GM19455 (cell line): ENCODE data around the gene GPATCH2.
"Not testable (repeated sequence)": the region's sequence is repeated elsewhere in the genome, so short reads cannot be mapped to it uniquely, and the experiment has no call there.

Experiments used
- ATAC-seq: cut with Tn5 transposase; IDR thresholded peaks from one replicate; pipeline ENCODE4 v1.9.1; 2021; ENCODE audit not compliant: unreplicated experiment

GPATCH2 gene

DNA sequence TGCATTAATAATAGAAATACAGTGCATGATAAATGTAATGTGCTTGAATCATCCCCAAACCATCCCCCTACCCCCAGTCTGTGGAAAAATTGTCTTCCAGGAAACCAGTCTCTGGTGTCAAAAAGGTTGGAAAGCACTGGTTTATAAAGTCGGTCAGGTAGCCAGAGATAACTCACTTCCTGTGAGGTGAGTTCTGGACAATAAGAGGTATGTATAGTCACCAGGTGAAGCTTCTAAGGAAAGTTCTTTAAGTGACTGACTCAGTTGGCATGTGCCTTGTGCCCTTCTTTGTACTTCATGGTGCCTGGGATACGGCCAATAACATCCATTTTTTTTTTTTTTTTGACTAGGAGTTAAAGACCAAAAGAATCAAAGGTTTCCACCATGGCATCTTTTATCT, 103.7 kb downstream of the GPATCH2 start:
- no peak for ATAC-seq

DNA sequence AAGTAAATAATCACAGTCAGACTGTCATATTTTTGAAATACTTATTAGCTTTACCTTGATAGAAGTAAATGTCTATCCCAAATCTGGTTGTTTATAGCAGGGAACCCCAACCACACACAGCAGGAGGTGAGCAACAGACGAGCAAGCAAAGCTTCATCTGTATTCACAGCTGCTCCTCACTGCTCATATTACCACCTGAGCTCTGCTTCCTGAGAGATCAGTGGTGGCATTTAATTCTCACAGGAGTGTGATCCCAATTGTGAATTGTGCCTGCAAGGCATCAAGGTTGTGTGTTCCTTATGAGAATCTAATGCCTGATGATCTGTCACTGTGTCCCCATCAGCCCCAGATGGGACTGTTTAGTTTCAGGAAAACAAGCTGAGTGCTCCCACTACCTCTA, 104.3 kb downstream of the GPATCH2 start:
- ATAC-seq, result no peak

- no peak for ATAC-seq
Measured at GRCh38 chr1:217525773-217526490, 105.0 kb downstream of the GPATCH2 start.

DNA sequence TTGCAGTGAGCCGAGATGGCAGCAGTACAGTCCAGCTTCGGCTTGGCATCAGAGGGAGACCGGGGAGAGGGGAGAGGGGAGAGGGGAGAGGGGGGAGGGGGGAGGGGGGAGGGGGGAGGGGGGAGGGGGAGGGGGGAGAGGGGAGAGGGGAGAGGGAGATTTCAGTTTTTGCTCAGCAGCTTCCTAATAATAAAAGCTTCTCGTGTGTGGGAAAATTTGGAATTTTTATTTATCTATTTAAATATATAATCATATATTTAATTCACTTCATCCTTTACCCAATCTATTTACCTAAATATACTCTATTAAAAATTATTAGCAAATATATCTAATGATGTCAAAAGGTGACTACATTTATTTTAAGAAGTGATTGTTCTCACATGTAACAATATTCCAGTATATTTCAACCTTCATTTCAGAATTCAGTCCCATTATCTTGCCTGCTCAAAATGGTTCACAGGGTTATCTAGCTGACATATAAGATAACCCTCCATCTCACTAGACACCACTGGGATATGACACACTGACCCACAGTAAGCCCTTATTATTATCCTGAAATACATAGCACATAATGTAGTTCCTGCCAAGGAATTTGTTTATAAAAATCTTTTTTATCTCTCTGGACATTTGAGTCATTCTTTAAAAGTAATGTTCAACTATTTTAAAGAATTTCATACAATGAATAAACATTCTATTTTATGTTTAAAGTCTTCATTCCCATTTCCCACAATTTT, 105.9 kb downstream of the GPATCH2 start:
- no peak for ATAC-seq

DNA sequence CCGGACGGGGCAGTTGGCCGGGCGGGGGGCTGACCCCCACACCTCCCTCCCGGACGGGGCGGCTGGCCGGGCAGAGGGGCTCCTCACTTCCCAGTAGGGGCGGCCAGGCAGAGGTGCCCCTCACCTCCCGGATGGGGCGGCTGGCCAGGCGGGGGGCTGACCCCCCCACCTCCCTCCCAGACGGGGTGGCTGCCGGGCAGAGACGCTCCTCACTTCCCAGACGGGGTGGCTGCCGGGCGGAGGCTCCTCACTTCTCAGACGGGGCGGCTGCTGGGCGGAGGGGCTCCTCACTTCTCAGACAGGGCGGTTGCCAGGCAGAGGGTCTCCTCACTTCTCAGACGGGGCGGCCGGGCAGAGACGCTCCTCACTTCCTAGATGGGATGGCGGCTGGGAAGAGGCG, 107.0 kb downstream of the GPATCH2 start:
- not testable (repeated sequence) for ATAC-seq

GRCh38 chr1:217522277-217522676, 108.6 kb downstream of the GPATCH2 start:
- no peak for ATAC-seq

DNA sequence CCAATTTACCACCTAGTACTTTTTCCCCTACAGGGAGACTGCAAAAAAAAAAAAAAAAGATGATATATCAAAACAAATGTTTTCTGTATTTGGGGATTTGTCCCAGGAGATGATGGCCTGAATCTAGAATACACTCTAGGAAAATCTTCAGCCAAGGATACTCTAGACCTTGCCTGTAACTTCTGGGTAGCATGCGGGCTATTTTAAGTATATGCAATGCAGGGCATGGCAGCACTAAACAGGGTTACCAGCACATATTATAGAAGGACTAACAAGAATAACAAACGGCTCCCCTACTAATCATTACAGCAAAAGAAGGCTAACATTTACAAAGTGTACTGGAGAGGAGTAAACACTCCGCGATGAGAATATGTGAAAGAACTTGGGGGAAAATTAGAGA, 109.6 kb downstream of the GPATCH2 start:
- no peak for ATAC-seq

DNA sequence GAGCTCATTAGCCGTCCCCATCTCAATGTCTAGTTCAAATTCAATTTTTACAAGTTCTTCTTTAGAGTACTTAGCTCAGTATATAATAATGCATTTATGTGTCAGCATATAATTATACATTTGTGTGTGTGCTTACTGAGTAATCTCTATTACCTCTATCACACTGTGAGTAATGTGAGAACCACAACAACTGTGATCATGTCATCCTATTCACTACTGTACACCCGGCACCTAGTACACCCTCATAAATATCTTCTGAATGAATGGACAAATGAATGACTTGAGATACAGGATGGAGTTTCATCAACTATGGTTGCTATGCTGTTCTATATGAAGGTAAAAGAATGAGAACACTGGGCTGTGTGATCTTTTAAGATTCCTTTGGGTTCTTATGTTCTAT, 124.0 kb downstream of the GPATCH2 start:
- no peak for ATAC-seq

- ATAC-seq, result no peak
Measured at GRCh38 chr1:217498209-217498608, 132.7 kb downstream of the GPATCH2 start.

DNA sequence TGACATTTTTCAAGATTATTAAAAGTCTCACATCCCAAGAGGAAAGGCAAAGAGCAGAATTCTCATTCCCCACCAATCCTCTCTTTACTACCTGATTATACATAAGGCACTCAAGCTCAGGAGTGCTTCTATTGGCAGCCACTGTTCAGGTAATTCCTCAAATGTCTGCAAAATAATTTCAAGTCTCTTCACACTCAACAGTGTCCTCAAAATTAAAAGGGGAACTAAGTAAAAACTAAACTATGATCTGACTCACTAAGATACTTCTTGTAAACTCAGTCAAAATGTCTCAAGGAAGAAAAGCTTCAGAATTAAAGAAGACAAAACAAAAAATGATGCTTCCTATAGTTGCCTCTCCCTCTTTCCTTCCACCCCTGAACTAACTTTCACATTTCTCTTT, 135.6 kb downstream of the GPATCH2 start:
- peak; percentile 91 for ATAC-seq

DNA sequence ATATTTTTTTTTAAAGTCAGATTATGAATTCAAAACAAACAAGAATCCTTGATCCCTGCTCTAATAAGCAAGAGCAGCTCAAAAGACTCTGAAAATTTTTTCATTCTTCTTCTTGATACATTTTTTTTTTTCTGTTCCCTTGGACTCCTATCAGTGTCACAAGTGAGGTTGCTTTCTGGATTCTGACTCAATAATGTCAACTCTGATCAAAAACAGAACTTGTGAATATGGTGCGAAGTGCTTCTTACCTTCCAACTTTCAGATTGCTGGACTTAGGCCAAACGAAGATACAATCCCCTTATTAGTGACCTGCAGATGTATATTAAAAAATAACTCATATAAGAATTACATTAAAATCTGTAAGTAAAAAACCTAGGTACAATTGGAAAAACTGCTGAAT, 136.1 kb downstream of the GPATCH2 start:
- ATAC-seq, result peak; percentile 72

- no peak for ATAC-seq
Measured at GRCh38 chr1:217493290-217493689, 137.6 kb downstream of the GPATCH2 start.

DNA sequence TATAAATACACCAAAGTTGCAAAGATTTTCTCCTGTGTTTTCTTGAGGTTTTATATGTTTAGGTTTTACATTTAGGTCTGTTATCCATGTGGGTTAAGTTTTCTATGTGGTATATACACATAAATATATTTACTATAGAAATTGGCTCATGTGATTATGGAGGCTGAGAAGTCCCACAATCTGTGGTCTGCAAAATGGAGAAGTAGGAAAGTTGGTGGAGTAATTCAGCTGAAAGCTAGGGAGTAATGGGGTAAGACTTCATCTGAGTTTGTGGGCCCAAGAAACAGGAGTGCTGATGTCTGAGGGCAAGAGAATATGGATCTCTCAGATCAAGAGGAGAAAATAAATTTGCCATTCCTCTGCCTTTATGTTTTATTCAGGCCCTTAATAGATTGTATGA, 146.0 kb downstream of the GPATCH2 start:
- no peak for ATAC-seq

GRCh38 chr1:217482356-217483102, 148.4 kb downstream of the GPATCH2 start:
- ATAC-seq, result peak; percentile 98

GRCh38 chr1:217478450-217478849, 152.4 kb downstream of the GPATCH2 start:
- no peak for ATAC-seq

- ATAC-seq, result no peak
Measured at GRCh38 chr1:217472915-217473314, 158.0 kb downstream of the GPATCH2 start.

DNA sequence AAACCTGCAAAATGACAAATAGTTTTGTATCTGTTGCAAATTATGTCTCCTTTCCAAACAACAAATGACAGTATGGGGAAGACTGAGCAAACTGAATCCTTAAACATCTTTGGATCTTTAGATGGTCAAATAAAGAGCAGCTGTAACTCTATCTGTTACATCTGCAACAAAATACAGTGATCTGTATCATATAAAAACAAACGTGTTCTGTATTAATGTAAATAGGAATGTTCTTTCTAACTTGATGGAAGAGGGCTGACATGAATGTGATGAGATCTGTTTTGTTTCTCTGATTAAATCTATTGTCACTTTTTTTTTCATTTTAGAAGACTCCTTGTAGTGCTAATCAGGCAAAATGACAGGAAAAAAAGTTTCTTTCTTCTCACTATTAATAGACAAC, 159.5 kb downstream of the GPATCH2 start:
- no peak for ATAC-seq

- ATAC-seq, result no peak
Measured at GRCh38 chr1:217469983-217470382, 160.9 kb downstream of the GPATCH2 start.

DNA sequence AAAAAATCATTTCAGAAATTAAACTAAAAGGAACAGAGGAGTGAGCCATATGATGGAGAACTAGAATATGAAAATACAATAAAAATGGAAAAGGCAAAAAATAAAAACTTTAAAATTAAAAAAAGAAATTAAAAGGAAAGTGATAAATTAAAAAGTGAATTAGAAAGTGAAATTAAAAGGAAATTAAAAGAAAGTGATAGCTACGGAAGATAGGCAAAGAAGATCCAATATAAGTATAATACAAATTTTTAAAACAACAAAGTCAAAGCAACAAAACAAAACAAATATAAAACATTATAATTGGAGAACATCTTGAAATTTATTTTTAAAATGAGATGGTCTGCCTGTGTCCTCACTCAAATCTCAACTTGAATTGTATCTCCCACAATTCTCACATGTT, 165.8 kb downstream of the GPATCH2 start:
- ATAC-seq, result no peak

DNA sequence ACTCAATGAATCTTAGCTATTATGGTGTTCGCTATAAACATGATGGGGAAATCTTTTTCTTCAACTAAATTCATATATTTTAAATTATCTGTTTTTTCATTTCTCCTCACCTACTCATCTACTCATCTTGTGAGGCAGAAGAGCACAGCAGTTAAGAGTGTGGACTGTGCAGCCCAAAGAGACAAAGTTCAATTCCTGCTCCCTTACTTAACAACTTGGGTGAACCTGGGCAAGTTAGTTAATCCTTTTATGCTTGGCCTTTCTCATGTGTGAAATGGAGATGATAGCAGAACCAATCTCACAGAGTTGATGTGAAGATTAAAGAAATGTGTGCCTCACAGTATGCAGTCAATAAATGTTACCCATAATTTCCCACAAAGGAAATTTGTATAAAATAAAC, 168.2 kb downstream of the GPATCH2 start:
- ATAC-seq, result no peak

- ATAC-seq, result no peak
Measured at GRCh38 chr1:217462159-217462558, 168.7 kb downstream of the GPATCH2 start.

DNA sequence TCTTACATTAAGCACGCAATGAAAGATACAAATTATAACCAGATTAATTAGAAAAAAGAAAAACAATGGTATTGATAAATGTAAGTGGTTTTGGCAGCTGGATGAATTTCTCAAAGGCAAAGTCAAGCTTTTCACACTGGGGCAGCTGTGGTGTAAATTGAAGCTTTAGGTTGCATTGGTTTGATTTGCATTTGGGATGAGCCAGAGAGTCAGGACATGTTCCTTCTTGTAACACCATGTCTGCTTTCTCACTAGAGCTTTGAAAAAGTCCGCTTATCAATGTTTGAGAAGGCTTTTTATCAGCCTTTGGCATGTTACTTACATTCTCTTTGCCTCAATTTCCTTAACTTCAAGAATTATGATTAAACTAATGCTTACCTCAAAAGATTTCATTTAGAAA, 173.9 kb downstream of the GPATCH2 start:
- no peak for ATAC-seq
